Neural progenitor cell (in vitro differentiated cells): ENCODE measurements around the gene TMEM95.

Experiments
- CTCF ChIP-seq: fragments of 200-600 bp; sonication (generic); IDR thresholded peaks from 2 replicates; pipeline ENCODE4 v1.5.1; 2017; ENCODE audit warnings: antibody characterized with exemption, mild to moderate bottlenecking
- EZH2 ChIP-seq: fragments of 200-600 bp; sonication (generic); IDR thresholded peaks from 2 replicates; pipeline ENCODE4 v1.6.1; 2017; ENCODE audit warnings: antibody characterized with exemption, mild to moderate bottlenecking, moderate library complexity
- EZH2phosphoT487 ChIP-seq: fragments of 200-600 bp; sonication (generic); IDR thresholded peaks from 2 replicates; pipeline ENCODE4 v1.6.1; 2017; ENCODE audit warnings: antibody characterized with exemption

GRCh38 chr17:7367918-7368598, 13.1 kb downstream of the TMEM95 start:
- TF ChIP-seq CTCF (no peak), EZH2 (no peak), EZH2phosphoT487 (no peak)
